ENCODE results near the gene SEBOX.
A peak's percentile ranks its signal among the peaks of the same experiment; 100 is the strongest.

Gene SEBOX

DNA sequence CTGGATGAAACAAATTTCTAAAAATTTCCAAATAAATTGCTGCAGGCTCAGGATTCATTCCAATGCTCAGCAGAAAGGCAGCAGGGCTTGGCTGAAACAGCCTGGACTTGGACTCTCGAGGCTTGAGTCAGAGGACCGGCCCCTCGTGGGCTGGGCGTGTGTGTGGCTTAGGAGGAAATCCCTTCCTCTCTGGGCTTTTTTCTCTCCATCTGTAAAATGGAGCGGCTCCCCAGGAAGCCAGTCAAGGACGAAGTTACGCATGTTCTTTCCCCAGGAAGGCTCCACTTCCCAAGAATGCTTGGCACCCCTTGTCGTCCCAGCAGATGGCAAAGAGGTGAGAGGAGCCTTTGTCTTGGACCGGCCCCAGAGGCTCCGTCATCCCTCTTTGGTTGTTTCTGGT, 27.5 kb upstream of the SEBOX start:
- no peak for DNase-seq

DNA sequence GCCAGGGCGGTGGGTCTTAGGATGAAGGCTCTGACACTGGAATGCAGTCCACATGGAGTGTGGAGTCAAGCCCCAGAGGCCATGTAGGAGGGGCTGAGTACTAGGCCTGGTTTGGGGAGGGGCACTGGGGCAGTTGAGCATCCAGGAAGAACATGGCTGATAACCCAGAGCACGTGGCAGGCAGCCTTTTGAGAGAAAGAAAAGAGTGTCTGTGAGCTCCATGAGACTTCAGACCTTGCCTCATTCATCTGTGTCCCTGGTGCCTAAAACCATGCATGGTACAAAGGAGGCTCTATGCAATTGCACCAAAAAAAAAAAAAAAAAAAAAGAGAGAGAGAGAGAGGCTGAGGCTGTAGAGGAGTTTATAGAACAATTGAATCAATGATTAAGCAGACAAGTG, 26.4 kb upstream of the SEBOX start:
- DNase-seq: no peak

DNA sequence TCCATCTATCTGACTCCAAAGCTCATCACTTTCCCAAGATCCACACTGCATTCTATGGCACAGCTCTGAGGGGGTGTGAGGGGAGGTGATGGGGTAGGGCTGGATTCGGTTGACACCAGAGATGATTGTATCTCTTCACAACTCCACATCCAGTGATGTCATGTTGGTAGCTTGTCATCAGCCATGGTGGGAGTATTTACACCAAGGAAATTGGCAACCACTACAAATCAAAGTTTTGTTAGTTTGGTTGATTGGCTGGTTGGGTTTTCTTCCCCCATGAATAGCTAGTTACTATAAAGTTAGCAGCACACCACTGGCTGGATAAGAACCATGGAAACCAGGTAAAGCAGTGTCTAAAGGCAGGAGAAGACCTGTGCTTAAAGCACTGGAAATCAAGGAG, 26.0 kb upstream of the SEBOX start:
- no peak for DNase-seq

DNA sequence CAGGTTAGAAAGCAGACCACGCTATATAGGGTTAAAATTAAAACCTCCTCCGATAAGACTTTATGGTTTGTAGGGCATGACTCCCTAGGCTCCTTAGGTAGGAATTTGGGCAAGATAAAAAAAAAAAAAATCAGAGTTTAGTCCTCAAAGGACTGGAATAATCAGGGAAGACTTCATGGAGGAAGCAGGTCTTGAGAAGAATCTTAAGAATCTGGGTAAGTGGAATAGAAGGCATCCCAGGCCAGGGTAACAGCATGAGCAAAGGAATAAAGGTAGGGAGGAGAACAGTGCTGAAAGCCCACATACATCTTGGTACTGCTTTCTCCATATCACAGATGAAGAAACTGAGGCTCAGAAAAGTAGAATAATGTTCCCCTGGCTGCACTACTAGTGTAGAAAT, 25.6 kb upstream of the SEBOX start:
- DNase-seq: no peak

DNA sequence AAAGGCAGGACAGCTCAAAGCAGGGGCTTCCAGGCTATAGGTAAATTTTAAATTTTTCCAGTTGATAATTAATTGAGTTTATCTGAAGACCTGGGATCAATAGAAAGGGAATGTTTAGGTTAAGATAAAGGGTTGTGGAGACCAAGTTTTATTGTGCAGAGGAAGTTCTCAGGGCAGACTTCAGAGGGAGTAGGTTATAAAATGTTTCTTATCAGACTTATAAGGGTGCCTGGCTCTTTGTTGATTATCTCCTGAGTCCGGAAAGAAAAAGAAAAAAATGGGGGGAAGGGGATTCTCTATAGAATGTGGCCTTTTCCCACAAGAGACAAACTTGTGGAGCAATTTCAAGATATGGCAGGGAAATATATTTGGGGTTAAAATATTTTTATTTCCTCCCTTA, 25.1 kb upstream of the SEBOX start:
- no peak for DNase-seq

DNA sequence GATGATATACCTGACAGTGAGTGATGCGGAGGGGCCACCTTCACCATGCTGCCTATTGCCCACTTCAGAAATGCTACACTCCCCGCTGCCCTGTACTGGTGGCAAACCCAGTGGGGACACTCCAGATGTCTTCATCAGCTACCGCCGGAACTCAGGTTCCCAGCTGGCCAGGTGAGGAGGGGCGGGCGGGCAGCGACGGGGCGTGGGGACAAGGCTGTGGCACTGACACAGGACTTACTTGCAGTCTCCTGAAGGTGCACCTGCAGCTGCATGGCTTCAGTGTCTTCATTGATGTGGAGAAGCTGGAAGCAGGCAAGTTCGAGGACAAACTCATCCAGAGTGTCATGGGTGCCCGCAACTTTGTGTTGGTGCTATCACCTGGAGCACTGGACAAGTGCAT, 23.1 kb upstream of the SEBOX start:
- no peak for DNase-seq

DNA sequence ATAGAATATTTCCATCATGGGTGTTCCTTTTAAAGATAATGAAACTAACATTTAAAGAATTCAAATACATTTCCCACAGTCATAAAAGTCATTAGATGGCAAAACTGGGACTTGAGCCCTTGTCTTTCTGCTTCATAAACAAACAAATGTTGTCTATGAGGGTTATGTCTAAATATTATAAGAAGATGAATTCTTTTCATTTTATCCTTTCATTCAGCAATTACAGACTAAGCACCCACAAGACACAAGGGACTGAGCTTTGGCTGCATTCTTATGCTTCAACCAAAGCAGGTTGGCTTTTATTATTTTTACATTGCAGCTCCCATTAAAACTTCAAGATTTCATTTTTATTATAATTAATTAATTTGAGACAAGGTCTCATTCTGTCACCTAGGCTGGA, 21.4 kb upstream of the SEBOX start:
- DNase-seq: no peak

DNA sequence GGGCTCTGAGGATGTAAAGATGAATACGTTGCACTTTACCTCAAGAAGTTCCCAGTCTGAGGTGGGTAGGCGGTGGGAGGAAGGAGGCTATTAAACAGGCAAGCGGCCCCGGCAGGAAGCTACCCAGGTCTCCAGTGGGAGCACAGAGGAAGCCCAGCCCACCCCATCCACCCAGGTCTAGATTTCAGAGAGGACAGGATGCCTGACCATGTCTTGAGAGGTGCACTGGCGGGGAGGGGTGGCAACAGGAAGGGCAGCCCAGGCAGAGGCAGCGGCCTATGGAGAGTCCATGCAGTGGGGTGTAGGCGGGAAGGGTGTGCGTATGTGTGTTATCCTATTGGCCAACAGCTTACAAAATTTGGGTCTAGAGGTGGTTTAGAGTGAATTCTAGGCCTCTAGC, 20.4 kb upstream of the SEBOX start:
- no peak for DNase-seq

DNA sequence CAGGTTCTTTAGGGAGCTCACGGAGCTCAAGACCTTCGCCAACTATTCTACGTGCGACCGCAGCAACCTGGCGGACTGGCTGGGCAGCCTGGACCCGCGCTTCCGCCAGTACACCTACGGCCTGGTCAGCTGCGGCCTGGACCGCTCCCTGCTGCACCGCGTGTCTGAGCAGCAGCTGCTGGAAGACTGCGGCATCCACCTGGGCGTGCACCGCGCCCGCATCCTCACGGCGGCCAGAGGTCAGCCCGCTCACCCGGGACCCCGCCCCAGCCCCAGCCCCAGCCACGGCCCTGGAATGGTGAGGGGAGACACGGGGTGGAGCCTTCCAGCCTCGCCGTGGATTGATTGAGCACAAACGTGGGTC, 20.0 kb upstream of the SEBOX start:
- no peak for DNase-seq

DNA sequence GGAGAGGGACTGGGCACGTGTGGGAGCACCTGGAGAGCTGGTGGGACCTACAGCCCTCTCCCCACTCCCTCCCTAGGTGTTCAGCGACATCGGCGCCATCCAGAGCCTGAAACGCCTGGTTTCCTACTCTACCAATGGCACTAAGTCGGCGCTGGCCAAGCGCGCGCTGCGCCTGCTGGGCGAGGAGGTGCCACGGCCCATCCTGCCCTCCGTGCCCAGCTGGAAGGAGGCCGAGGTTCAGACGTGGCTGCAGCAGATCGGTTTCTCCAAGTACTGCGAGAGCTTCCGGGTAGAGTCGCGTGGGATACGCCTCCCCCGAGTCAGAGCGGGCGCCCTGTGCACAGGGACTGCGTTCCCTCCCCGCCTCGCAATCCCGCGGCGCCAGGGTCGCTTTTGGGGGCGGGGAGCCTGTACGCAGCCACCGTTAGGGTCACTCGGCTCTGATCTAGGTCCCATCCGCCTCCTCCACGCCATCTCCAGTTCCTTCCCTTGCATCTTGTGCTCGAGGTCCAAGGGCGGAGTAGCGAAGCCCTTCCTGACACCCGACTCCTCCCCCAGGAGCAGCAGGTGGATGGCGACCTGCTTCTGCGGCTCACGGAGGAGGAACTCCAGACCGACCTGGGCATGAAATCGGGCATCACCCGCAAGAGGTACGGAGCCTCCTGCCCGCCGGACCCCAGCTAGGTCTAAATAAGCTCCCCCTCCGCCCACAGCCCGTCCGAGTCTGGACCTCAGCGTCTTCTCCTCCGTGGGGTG, 19.5 kb upstream of the SEBOX start:
- DNase-seq: no peak

DNA sequence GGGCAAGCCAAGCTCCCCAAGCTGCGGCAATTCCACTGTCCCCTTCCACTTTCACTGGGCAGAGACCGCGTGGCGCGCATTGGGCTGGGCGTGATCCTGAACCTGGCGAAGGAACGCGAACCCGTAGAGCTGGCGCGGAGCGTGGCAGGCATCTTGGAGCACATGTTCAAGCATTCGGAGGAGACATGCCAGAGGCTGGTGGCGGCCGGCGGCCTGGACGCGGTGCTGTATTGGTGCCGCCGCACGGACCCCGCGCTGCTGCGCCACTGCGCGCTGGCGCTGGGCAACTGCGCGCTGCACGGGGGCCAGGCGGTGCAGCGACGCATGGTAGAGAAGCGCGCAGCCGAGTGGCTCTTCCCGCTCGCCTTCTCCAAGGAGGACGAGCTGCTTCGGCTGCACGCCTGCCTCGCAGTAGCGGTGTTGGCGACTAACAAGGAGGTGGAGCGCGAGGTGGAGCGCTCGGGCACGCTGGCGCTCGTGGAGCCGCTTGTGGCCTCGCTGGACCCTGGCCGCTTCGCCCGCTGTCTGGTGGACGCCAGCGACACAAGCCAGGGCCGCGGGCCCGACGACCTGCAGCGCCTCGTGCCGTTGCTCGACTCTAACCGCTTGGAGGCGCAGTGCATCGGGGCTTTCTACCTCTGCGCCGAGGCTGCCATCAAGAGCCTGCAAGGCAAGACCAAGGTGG, 16.3 kb upstream of the SEBOX start:
- DNase-seq: no peak

DNA sequence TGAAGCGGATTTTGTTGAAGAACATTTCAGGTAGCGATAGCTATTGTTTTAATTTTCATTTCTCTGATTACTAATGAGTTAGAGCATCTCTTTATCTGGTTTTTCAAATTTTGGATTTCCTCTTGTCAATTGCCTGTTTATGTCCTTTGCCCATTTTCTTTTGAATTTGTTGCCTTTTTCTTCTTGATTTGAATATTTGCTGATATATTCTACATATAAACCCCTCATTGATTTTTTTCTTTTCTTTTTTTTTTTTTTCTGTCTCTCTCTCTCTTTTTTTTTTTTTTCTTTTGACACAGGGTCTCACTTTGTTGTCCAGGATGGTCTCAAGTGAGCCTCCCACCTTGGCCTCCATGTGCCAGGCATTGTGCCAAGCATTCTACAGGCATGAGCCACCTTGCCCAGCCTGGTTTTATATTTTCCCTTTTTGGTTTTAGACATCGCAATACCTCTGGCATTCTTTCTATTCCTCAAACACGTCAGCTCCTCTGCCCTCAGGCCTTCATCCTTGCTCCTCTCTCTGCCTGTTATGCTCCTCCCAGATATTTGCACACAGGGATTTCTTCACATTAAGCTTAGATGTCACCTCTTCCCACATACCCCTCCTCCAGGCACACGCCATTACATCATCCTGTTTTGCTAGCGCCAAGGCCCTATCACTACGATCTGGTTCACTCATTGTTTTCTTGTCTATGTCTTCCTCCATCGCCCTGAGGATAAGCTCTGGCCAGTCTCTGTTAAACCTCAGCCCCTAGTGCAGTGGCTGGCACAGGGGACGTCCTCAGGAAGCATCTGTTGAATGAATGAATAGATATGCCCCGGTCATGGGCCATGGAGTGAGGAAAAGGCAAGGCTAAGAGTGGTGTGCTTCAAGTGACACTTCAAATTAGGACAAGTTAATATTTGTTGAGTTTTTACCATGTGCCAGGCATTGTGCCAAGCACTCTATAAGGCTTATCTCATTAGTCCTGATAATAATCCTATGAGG, 15.1 kb upstream of the SEBOX start:
- peak; percentile 99 for DNase-seq

DNA sequence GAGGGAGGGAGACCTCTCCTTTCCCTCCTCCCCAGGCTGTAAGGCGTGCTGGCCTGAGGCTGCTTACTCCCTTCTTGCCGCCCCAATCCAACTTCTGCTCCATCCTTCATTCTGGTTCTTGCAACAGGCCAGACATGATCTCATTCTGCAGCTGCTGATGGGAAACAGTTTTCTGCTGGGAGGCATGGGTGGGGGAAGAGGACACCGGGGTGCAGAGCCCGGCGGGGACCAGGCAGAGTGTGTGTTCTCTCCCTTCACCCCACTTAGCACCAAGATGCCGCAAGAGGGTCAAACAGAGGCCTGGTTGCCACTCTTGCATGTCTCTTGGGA, 7.9 kb upstream of the SEBOX start:
- DNase-seq: no peak

DNA sequence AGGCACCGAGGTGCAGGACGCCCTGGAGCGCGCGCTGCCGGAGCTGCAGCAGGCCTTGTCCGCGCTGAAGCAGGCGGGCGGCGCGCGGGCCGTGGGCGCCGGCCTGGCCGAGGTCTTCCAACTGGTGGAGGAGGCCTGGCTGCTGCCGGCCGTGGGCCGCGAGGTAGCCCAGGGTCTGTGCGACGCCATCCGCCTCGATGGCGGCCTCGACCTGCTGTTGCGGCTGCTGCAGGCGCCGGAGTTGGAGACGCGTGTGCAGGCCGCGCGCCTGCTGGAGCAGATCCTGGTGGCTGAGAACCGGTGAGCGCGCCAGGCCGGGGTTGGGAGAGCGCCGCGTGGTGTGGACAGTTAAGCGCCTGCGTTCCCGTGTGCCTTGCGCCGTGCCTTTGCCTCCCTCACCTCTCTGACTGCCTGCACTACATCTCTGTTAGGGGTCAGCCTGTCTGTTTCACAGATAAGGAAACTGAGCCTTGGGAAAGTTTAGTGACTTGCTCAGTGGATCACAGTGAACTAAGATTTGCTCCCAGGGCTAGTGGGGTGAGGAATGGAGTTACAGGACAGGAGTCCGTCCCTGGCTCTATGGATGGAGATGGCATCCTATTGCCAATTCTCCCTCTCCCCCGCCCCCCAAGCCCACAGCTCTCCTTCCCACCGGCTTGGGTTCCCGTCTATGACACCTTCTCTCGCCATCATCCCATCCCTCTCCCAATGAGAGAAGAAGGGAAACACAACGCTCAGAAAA, 7.4 kb upstream of the SEBOX start:
- DNase-seq: peak; percentile 46

DNA sequence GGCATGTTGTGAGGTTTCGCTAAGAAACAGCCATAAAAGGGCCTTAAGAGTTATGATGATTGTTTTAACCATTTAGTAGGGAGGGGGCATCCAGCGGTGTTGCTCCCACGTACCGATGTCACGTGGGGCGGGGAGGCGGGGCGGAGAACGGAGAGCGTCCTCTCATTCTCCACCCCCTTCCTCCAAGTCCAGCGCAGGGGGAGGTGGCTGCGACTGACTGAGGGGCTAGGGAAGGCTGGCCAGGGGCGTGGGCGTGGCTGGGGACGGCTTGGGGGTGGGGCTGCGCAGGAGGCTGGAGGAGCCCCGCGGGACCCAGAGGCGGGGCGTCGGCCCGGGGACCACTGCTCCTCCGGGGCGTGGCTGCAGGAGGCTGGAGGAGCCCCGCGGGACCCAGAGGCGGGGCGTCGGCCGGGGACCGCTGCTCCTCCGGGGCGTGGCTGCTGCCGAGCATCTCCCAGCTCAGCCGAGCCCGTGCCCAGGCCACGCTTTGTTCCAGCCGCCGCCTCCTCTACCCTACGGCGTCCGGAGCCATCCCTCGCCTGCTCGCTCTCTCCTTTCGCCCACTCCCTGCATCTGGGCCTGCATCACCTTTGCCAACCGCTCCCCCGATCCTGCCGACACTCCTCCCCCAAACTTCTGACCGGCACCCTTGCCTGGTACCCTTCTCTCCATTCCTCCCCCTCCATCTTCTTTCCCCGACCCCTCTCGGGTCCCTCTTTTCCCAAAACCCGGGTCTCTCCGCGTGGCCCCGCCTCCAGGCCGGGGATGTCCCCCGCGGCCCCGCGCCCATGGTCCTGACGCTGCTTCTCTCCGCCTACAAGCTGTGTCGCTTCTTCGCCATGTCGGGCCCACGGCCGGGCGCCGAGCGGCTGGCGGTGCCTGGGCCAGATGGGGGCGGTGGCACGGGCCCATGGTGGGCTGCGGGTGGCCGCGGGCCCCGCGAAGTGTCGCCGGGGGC, 6.5 kb upstream of the SEBOX start, which contains the start of gene SARM1:
Gene SARM1, plus strand, starts transcription at position 450 of the 958 bp plus-strand sequence. Its CDS starts 339 bp downstream, at position 789.
- peak; percentile 96 for DNase-seq

DNA sequence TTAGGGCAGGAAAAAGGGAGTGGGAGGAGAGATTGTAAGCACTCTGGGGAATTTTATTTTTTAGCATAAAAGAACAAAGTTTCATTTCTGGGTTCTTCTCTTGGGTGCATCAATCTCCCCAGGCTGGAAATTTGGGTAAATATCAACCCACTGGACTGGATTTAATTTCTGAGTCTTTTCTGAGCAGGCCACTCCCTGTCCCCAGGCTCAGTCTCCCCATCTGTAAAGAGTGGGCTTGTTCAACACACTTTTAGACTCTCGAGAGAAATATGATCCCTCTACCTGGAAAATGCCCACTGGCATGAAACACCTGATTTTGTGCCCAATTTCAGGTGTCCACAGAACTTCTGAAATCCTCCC, 5.7 kb upstream of the SEBOX start:
- no peak for DNase-seq

DNA sequence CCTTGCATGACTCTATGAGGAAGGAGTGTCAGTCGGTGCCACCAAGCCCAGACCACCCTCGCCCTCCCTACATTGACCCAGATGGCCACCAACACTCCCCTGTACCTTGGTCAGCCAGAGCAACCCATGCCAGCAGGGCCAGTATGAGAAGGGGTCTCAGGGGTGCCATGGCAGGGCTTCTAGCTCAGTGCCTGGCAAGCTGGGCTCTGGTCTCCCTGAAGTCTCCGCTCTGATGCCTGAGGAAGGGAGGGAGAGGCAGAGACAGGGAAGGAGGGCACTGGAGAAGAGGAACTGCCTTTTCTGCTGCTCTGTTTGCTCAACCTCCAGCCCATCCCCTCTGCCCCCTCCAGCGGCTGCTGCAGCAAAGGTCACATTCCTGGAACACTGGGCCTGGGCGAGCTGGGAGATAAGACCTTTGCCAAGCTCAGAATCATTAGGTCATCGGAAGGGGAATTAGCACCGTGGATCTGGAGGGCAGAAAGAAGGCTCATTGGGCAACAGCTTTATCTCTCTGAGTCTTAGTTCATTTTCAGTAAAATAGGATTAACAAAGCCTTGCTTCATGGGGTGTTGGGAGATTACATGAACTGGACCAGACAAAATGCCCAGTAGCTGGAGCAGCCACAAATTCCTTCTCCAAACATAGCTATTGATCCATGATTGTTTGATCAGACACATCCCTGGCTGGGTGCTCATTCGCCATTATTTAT, 5.2 kb upstream of the SEBOX start, which contains the start of gene VTN:
Gene VTN, minus strand, starts transcription at position 273 of the 709 bp plus-strand sequence. Its CDS starts 104 bp downstream, at position 169.
- peak; percentile 77 for DNase-seq

DNA sequence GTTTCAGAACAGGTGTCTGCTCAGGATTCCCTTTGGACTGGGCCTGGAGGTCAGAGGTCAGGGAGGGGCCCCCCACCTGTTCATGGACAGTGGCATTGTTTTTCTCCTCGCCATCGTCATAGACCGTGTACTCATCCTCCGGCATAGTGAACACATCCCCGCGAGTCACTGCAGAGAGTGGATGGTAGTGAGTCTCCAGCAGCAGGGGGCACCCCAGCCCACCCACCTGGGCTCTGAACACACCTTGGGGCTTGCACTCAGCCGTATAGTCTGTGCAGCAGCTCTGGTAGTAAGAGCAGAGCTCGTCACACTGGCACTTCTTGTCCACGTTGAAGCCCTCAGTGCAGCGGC, 4.7 kb upstream of the SEBOX start:
- DNase-seq: no peak

DNA sequence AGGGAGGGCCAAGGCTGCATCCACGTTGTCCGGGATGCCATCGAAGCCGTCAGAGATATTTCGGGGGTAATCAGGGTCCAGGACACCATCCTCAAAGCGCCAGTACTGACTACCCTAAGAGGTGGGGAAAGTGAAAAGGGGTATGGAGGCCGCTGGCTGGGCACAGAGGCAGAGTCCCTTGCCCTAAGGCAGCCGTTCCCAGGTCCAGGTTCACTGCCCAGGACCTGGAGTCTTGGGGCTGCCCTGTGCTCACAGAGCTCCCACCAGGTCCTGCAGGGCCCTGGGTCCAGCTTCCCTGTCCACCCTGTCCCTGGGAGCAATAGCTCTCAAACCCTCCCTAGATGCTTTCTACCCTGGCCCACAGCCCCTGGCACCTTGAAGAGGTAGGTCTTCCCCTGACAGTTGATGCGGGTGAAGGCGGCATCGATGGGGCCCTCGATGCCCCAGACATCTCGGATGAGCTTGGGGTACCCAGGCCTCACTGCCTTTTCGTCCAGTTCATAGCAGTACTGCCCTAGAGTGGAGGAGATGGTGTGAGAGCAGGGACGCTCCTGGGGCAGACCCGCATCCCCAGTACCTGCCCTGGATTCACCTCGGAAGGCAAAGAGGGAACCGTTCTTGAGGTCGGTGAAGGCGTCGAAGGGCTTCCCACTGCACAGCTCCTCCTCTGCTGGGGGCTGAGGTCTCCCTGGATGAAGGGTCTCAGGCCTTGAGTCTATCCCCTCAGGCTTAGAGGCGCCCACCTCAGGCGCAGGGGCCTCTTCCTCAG, 4.1 kb upstream of the SEBOX start:
- no peak for DNase-seq

DNA sequence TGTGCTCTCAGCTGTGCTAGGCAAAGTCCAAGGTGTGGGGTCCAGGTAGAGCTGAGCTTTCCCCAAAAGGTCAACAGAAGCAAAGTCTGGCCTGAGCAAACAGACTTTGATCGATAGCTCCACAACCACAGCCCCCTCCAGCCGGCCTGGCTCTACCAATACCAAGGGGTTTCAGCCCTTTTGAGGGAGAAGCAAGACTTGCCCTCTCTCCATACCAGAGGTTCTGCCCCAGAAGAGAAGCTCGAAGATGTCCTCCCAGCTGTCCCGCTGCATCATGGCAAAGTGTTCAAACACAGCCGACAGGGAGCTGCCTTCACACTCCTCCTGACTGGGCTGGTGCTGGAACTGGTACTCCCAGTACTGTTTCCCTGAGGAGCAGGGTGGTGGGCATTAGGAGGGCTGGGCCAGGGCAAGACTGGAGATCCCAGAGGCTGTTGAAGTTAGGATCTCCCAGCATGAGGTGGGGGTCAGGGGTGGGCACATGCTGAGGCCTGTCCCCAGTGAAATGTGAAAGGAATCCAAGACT, 3.4 kb upstream of the SEBOX start:
- no peak for DNase-seq
